AG09319 (cell line): Measurements from ENCODE around the gene KANSL3.

Source experiments
- DNase-seq: peaks from one replicate; pipeline ENCODE4 v3.0.0-alpha.2; 2010; ENCODE audit warnings: low read depth; ENCODE audit errors: extremely low read depth
- CTCF ChIP-seq: IDR thresholded peaks from 2 replicates; pipeline ENCODE4 v1.5.1; 2011; ENCODE audit warnings: low read depth, mild to moderate bottlenecking, inconsistent platforms, low read length, moderate library complexity

Gene KANSL3

GRCh38 chr2:96547203-96547641, 90.9 kb downstream of the KANSL3 start:
- no peak for TF ChIP-seq CTCF
- no peak for DNase-seq

GRCh38 chr2:96546797-96547196, 91.3 kb downstream of the KANSL3 start:
- TF ChIP-seq CTCF = no peak
- DNase-seq = no peak

- no peak for DNase-seq
- no peak for TF ChIP-seq CTCF
Measured at GRCh38 chr2:96546321-96546720, 91.8 kb downstream of the KANSL3 start.
